Mesenchymal stem cell (in vitro differentiated cells and primary cell): ENCODE data around the gene HDGFL2. TPM values are rescaled to one million over a fixed set of nuclear protein-coding genes. Genes with fewer than 3 reads are reported as not detected.
A peak's percentile ranks its signal among the peaks of the same experiment; 100 is the strongest.

Source experiments
- DNase-seq: peaks from one replicate; pipeline ENCODE4 v3.0.0-alpha.2; 2013
- H2AFZ ChIP-seq: one replicate; pipeline ENCODE4 v1.6.1; 2013; ENCODE audit warnings: low read depth, mild to moderate bottlenecking, control low read depth, inconsistent platforms, low read length, moderate library complexity
- H2AK5ac ChIP-seq: 2 replicates; pipeline ENCODE4 v1.6.1; 2013; ENCODE audit warnings: low read length, moderate library complexity, mild to moderate bottlenecking, inconsistent platforms; ENCODE audit not compliant: severe bottlenecking
- H2BK120ac ChIP-seq: one replicate; pipeline ENCODE4 v1.6.1; 2013; ENCODE audit warnings: low read depth, mild to moderate bottlenecking, inconsistent platforms, low read length, moderate library complexity
- H2BK12ac ChIP-seq, 2 experiments: one replicate each; pipeline ENCODE4 v1.6.1; 2013; ENCODE audit warnings: inconsistent platforms in 2 of 2, low read length in 2 of 2, mild to moderate bottlenecking in 2 of 2, moderate library complexity in 2 of 2, control low read depth in 1 of 2
- H2BK15ac ChIP-seq: one replicate; pipeline ENCODE4 v1.6.1; 2013; ENCODE audit warnings: mild to moderate bottlenecking, low read depth, inconsistent platforms; ENCODE audit not compliant: poor library complexity, severe bottlenecking
- H2BK5ac ChIP-seq: 2 replicates; pipeline ENCODE4 v1.6.1; 2013; ENCODE audit warnings: low read depth, mild to moderate bottlenecking, low read length, control low read depth, inconsistent platforms; ENCODE audit not compliant: poor library complexity, severe bottlenecking
- H3K14ac ChIP-seq, 2 experiments: one replicate each; pipeline ENCODE4 v1.6.1; 2013; ENCODE audit warnings: inconsistent platforms in 2 of 2, low read length in 2 of 2, control low read depth in 1 of 2, mild to moderate bottlenecking in 1 of 2, moderate library complexity in 1 of 2
- H3K18ac ChIP-seq, 2 experiments: one replicate each; pipeline ENCODE4 v1.6.1; 2013; ENCODE audit warnings: inconsistent platforms in 2 of 2, low read length in 2 of 2, control low read depth in 1 of 2, low read depth in 1 of 2, mild to moderate bottlenecking in 1 of 2
- H3K23ac ChIP-seq, 2 experiments: one replicate each; pipeline ENCODE4 v1.6.1; 2013; ENCODE audit warnings: inconsistent platforms in 2 of 2, low read length in 2 of 2, mild to moderate bottlenecking in 2 of 2, moderate library complexity in 2 of 2, control low read depth in 1 of 2
- H3K27ac ChIP-seq: 2 replicates; pipeline ENCODE4 v1.5.1; 2013; ENCODE audit warnings: mild to moderate bottlenecking, moderate library complexity, low read length, control low read depth, inconsistent platforms; ENCODE audit not compliant: poor library complexity, severe bottlenecking
- H3K27me3 ChIP-seq, 2 experiments: 2 replicates each; pipeline versions ENCODE4 v1.6.1 to v1.7.0; 2013; ENCODE audit warnings: low read length in 2 of 2, mild to moderate bottlenecking in 2 of 2, moderate library complexity in 2 of 2, control low read depth in 1 of 2, inconsistent platforms in 1 of 2; ENCODE audit not compliant: control insufficient read depth in 1 of 2, insufficient read depth in 1 of 2
- H3K36me3 ChIP-seq, 2 experiments: 2 replicates each; pipeline versions ENCODE4 v1.6.1 to v1.7.0; 2013; ENCODE audit warnings: low read length in 2 of 2, control low read depth in 1 of 2, inconsistent platforms in 1 of 2, low read depth in 1 of 2, mild to moderate bottlenecking in 1 of 2; ENCODE audit not compliant: insufficient read depth in 2 of 2, control insufficient read depth in 1 of 2
- H3K4ac ChIP-seq, 2 experiments: one replicate each; pipeline ENCODE4 v1.6.1; 2013; ENCODE audit warnings: inconsistent platforms in 2 of 2, low read length in 2 of 2, mild to moderate bottlenecking in 2 of 2, moderate library complexity in 2 of 2, control low read depth in 1 of 2, low read depth in 1 of 2
- H3K4me1 ChIP-seq: 2 replicates; pipeline ENCODE4 v1.6.1; 2013; ENCODE audit warnings: low read depth, low read length, control low read depth; ENCODE audit not compliant: control insufficient read depth, insufficient read depth
- H3K4me2 ChIP-seq: 2 replicates; pipeline ENCODE4 v1.6.1; 2013; ENCODE audit warnings: low read length, mild to moderate bottlenecking, inconsistent platforms; ENCODE audit not compliant: poor library complexity, severe bottlenecking
- H3K4me3 ChIP-seq, 2 experiments: 2 replicates each; pipeline versions ENCODE4 v1.5.1 to v1.7.0; 2013; ENCODE audit warnings: low read length in 2 of 2, mild to moderate bottlenecking in 2 of 2, control low read depth in 1 of 2, low read depth in 1 of 2; ENCODE audit not compliant: insufficient read depth in 1 of 2
- H3K79me1 ChIP-seq: replicated peaks from 2 replicates; pipeline ENCODE4 v1.6.1; 2013; ENCODE audit warnings: mild to moderate bottlenecking, control low read depth, low read length, inconsistent platforms; ENCODE audit not compliant: poor library complexity, severe bottlenecking
- H3K9ac ChIP-seq: 2 replicates; pipeline ENCODE4 v1.7.0; 2013; ENCODE audit warnings: mild to moderate bottlenecking, low read length, moderate library complexity
- H3K9me3 ChIP-seq: 2 replicates; pipeline ENCODE4 v1.7.0; 2013; ENCODE audit warnings: mild to moderate bottlenecking, low read length; ENCODE audit not compliant: control insufficient read depth
- H4K8ac ChIP-seq: one replicate; pipeline ENCODE4 v1.6.1; 2013; ENCODE audit warnings: inconsistent platforms, mild to moderate bottlenecking, low read length, moderate library complexity
- H4K91ac ChIP-seq: one replicate; pipeline ENCODE4 v1.6.1; 2013; ENCODE audit warnings: mild to moderate bottlenecking, low read length, inconsistent platforms
- WGBS: methylation state at CpG from one replicate; pipeline ENCODE4 v1.1.7; 2013; ENCODE audit warnings: mixed read lengths; 5-methylcytosine and 5-hydroxymethylcytosine counted together
- polyA plus RNA-seq, 2 experiments: library from polyadenylated mRNA; stranded (reverse); fragments of 200-250 nt; gene quantifications; one replicate each; pipeline ENCODE4 v1.2.3, GENCODE V29; 2013

Gene HDGFL2
- 45.0 TPM for polyA plus RNA-seq (2013, experiment 1 of 2)
- polyA plus RNA-seq (2013, experiment 2 of 2) = 43.4 TPM

DNA sequence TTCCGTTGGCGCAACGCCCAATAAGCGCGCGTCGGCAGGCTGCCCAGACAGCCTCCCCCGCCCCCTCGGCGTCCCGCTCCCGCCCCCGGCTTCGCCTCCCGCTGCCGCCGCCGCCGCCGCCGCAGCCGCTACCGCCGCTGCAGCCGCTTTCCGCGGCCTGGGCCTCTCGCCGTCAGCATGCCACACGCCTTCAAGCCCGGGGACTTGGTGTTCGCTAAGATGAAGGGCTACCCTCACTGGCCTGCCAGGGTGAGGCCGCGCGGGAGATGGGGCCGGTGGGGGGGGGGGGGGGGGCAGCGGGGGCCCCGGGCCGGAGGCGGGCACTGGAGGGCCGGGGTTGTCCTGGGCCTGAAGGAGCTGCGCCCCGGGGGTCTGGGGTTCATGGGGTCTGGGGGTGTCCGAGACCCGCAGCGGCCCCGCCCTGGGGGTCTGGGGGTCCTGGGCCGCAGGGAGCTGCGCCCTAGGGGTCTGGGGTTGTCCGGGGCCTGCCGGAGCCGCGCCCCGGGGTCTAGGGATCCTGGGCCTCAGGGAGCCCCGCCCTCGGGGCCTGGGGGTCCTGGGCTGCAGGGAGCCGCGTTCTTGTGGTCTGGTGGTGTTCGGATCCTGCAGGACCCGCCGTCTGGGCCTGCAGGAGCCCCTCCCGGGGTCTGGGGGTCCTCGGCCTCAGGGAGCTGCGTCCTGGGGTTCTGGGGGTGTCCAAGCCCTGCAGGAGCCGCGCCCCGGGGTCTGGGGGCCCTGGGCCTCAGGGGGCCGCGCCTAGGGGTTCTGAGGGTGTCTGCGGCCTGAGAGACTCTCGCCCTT lies at the start of gene HDGFL2:
Gene HDGFL2 (plus strand): TSS at position 124 of the 801 bp plus-strand sequence. CDS start 54 bp downstream, at position 178.
- DNase-seq = no peak
- Histone ChIP-seq H2BK120ac (peak within 1 kb of the TSS; percentile 79), H2BK5ac (no peak within 1 kb of the TSS), H3K36me3 (peaks cover 19 to 21% of the 10 kb centered on the region in 2 experiments), H2BK15ac (no peak within 1 kb of the TSS), H3K27ac (peak within 1 kb of the TSS; percentile 86), H3K14ac (peak within 1 kb of the TSS; percentile 43 to 89), H3K23ac (peak within 1 kb of the TSS in 1 of 2 experiments; percentile 80), H3K79me1 (peaks cover 11% of the 10 kb centered on the region), H3K27me3 (no peaks in the 10 kb centered on the region), H3K4me2 (peak within 1 kb of the TSS; percentile 99), H3K4me3 (peak within 1 kb of the TSS; percentile 86 to 91), H2BK12ac (peak within 1 kb of the TSS in 1 of 2 experiments; percentile 76), H3K18ac (peak within 1 kb of the TSS; percentile 75 to 98), H4K91ac (peak within 1 kb of the TSS; percentile 93), H3K4ac (peak within 1 kb of the TSS; percentile 75 to 78), H2AFZ (no peak within 1 kb of the TSS), H3K9ac (peak within 1 kb of the TSS; percentile 92), H3K4me1 (peaks cover 24% of the 10 kb centered on the region), H3K9me3 (no peaks in the 10 kb centered on the region), H4K8ac (peak within 1 kb of the TSS; percentile 93), H2AK5ac (peak within 1 kb of the TSS; percentile 83)
- 0% methylated on average over 55 of the region's 71 CpGs for WGBS

DNA sequence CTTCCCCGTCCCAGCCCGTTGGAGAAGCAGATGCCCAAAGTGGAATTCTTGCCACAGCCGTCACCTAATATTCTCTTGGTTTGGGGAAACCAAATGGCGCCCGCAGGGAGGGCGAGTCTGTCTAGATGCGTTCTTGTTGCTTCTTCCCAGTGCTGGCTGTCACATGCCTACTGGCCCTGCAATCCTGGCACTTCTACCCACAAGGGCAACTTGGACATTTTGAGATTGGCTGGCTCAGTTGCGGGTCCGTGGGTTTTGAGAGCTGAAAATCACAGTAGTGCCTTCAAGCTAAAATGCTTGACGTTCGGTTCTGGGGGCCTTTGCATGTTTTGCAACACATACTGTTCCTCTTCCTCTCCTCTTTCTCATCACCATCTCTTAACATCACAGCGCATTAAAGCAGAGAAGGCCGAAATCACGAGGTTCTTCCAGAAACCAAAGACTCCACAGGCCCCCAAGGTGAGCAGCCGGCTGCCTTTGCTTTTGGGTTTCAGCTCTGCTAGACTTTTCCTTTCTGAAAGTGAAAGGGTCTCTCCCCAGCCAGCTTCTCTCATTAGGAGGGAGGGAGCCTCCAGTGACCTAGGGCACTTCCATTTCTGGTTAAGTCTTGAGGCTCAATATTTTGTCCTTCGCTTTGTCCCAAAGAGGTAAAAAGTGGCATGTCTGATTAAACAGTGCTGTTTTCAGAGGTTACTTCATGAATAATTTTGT lies 48.5 kb upstream of the HDGFL2 start:
- no peak overlapping the region for H2BK15ac ChIP-seq
- H3K18ac ChIP-seq = no peak overlapping the region
- H3K36me3 ChIP-seq = peaks cover 6 to 20% of the 10 kb centered on the region in 2 experiments
- no peak overlapping the region for H3K14ac ChIP-seq
- no peak overlapping the region for H4K8ac ChIP-seq
- no peak overlapping the region for H3K4me3 ChIP-seq
- no peaks in the 10 kb centered on the region for H3K9me3 ChIP-seq
- H2AK5ac ChIP-seq = no peak overlapping the region
- no peak overlapping the region for H2BK12ac ChIP-seq
- H2BK5ac ChIP-seq = no peak overlapping the region
- no peak overlapping the region for H3K27ac ChIP-seq
- no peak overlapping the region for H3K9ac ChIP-seq
- H3K4ac ChIP-seq = no peak overlapping the region
- no peaks in the 10 kb centered on the region for H3K27me3 ChIP-seq
- DNase-seq = no peak
- no peak overlapping the region for H4K91ac ChIP-seq
- H3K79me1 ChIP-seq = peaks cover 15% of the 10 kb centered on the region
- H3K4me1 ChIP-seq = peaks cover 3% of the 10 kb centered on the region
- H3K4me2 ChIP-seq = no peak overlapping the region
- no peak overlapping the region for H3K23ac ChIP-seq
- no peak overlapping the region for H2AFZ ChIP-seq
- H2BK120ac ChIP-seq = no peak overlapping the region
- WGBS = 95% methylated on average over 16 of the region's 16 CpGs

DNA sequence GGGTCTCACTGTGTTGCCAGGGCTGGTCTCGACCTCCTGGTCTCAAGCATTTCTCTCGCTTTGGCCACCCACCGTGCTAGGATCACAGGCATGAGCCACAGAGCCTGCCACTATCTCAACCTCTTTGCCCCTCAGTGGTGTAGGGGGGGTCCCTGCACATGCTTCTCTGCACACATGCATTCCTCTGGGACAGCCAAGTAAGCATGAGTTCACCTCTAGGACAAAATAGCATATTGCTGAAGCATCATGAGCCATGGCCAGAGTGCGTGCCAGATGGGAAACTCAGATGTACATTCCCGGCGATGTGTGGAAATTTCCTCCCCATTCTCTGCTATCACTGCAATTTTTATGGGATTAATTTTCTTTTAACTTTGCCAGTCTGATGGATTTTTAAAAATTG lies 46.6 kb upstream of the HDGFL2 start:
- no peak overlapping the region for H4K91ac ChIP-seq
- H2BK15ac ChIP-seq = no peak overlapping the region
- WGBS = 81% methylated on average over 6 of the region's 6 CpGs
- H2BK5ac ChIP-seq = no peak overlapping the region
- H3K9ac ChIP-seq = peak overlapping the region; percentile 70
- peaks cover 3% of the 10 kb centered on the region for H3K4me1 ChIP-seq
- peaks cover 24 to 39% of the 10 kb centered on the region in 2 experiments for H3K36me3 ChIP-seq
- H3K14ac ChIP-seq = no peak overlapping the region
- H2BK120ac ChIP-seq = no peak overlapping the region
- no peak overlapping the region for H2BK12ac ChIP-seq
- no peak overlapping the region for H3K4ac ChIP-seq
- H3K18ac ChIP-seq = no peak overlapping the region
- H4K8ac ChIP-seq = no peak overlapping the region
- no peak overlapping the region for H3K4me2 ChIP-seq
- H3K79me1 ChIP-seq = peaks cover 10% of the 10 kb centered on the region
- no peak overlapping the region for H2AK5ac ChIP-seq
- H2AFZ ChIP-seq = no peak overlapping the region
- H3K27me3 ChIP-seq = no peaks in the 10 kb centered on the region
- H3K9me3 ChIP-seq = no peaks in the 10 kb centered on the region
- DNase-seq = peak; percentile 27
- peak overlapping the region in 1 of 2 experiments; percentile 23 for H3K4me3 ChIP-seq
- no peak overlapping the region for H3K27ac ChIP-seq
- peak overlapping the region in 1 of 2 experiments; percentile 14 for H3K23ac ChIP-seq
